Esophagus squamous epithelium (tissue), 5 donors: ENCODE measurements around the gene PTPN1. TPM values are rescaled to one million over a fixed set of nuclear protein-coding genes. Genes with fewer than 3 reads are reported as not detected.

Source experiments
- DNase-seq: peaks from one replicate; lab custom pipeline; 2025; lab: John Stamatoyannopoulos, UW
- H3K27ac ChIP-seq, 4 donors: fragments of 200-600 bp; sonication (generic); one replicate each; pipeline ENCODE4 v1.5.1; 2016 to 2019; ENCODE audit warnings: mild to moderate bottlenecking in 1 of 4
- H3K27me3 ChIP-seq, 4 donors: fragments of 200-600 bp; sonication (generic); 1 replicate in 3 of 4; 2 replicates in 1 of 4; pipeline versions ENCODE4 v1.5.1 to v1.6.0; 2017 to 2021; ENCODE audit warnings: antibody characterized with exemption in 1 of 4
- H3K36me3 ChIP-seq, 3 donors: fragments of 200-600 bp; sonication (generic); one replicate each; pipeline ENCODE4 v1.5.1; 2016 to 2019
- H3K4me1 ChIP-seq, 3 donors: fragments of 200-600 bp; sonication (generic); one replicate each; pipeline ENCODE4 v1.5.1; 2017 to 2019
- H3K4me3 ChIP-seq, 4 donors: fragments of 200-600 bp; sonication (generic); 1 replicate in 3 of 4; 2 replicates in 1 of 4; pipeline ENCODE4 v1.5.1; 2016 to 2019; ENCODE audit warnings: mild to moderate bottlenecking in 2 of 4, moderate library complexity in 1 of 4
- H3K9me3 ChIP-seq, 3 donors: fragments of 200-600 bp; sonication (generic); one replicate each; pipeline ENCODE4 v1.5.1; 2016 to 2019
- CTCF ChIP-seq, 6 experiments: fragments of 450-650 bp in 4 of 6; fragments of 200-600 bp in 2 of 6; sonication (generic) in 2 of 6; IDR thresholded peaks; one replicate each; pipeline ENCODE4 v1.5.1; 2016 to 2019; ENCODE audit warnings: antibody characterized with exemption in 6 of 6, mild to moderate bottlenecking in 4 of 6, moderate library complexity in 4 of 6
- POLR2A ChIP-seq, 4 donors: fragments of 450-650 bp; IDR thresholded peaks; one replicate each; pipeline ENCODE4 v1.6.1; 2017; ENCODE audit warnings: antibody characterized with exemption in 4 of 4, mild to moderate bottlenecking in 4 of 4, moderate library complexity in 3 of 4
- WGBS, 2 donors: methylation state at CpG; one replicate each; pipeline ENCODE4 v1.1.5; 2018; 5-methylcytosine and 5-hydroxymethylcytosine counted together
- intact Hi-C: fragments of 100-400 bp; cut with DNase I; formaldehyde crosslinking; loops from one replicate; pipeline ENCODE4 v1.15.0; 2022
- total RNA-seq, 4 donors: library from RNA; depleted of rRNA; stranded (reverse); fragments of >200 nt; gene quantifications; one replicate each; pipeline ENCODE4 v1.1.0, GENCODE V29; 2016
- donor health status: DM: yes; HTN: yes; CAD: no.

Gene PTPN1
- total RNA-seq, 4 donors from 2014 or later: 23.6 to 30.6 (median 29.0) TPM

- no peak for DNase-seq
- no peaks in the 10 kb centered on the region for H3K9me3 ChIP-seq
- TF ChIP-seq POLR2A (IDR thresholded peaks at IDR 0.05): no peak
- TF ChIP-seq CTCF (IDR thresholded peaks at IDR 0.05): no peak
- H3K36me3 ChIP-seq: no peaks in the 10 kb centered on the region
- peaks cover 0 to 16% (median 9%) of the 10 kb centered on the region in 3 donors for H3K4me1 ChIP-seq
- no peak overlapping the region for H3K4me3 ChIP-seq
- no peaks in the 10 kb centered on the region for H3K27me3 ChIP-seq
- no peak overlapping the region for H3K27ac ChIP-seq
- intact Hi-C loops: no loop called here
- 76 to 80% methylated on average over 5 to 7 of the region's 9 CpGs for WGBS, 2 donors
Observed at GRCh38 chr20:50627747-50628146, 117.6 kb downstream of the PTPN1 start.

- no peak for DNase-seq
- Histone ChIP-seq H3K27me3 (no peaks in the 10 kb centered on the region), H3K27ac (no peak overlapping the region), H3K9me3 (no peaks in the 10 kb centered on the region), H3K4me3 (no peak overlapping the region), H3K4me1 (peaks cover 0 to 16% (median 9%) of the 10 kb centered on the region in 3 donors), H3K36me3 (no peaks in the 10 kb centered on the region)
- WGBS, 2 donors: 78 to 79% methylated on average over 10 of the region's 11 CpGs
- no peak for TF ChIP-seq POLR2A (IDR thresholded peaks at IDR 0.05)
- no peak for TF ChIP-seq CTCF (IDR thresholded peaks at IDR 0.05)
- intact Hi-C loops: no loop called here
Observed at GRCh38 chr20:50628332-50628731, 118.1 kb downstream of the PTPN1 start.

- Histone ChIP-seq H3K4me1 (peaks cover 0 to 16% (median 9%) of the 10 kb centered on the region in 3 donors), H3K9me3 (no peaks in the 10 kb centered on the region), H3K27me3 (no peaks in the 10 kb centered on the region), H3K4me3 (no peak overlapping the region), H3K27ac (no peak overlapping the region), H3K36me3 (no peaks in the 10 kb centered on the region)
- TF ChIP-seq POLR2A (IDR thresholded peaks at IDR 0.05) (no peak), CTCF (IDR thresholded peaks at IDR 0.05) (no peak)
- WGBS, 2 donors: 55 to 74% methylated on average over 4 to 6 of the region's 16 CpGs
- DNase-seq: no peak
- intact Hi-C loops: no loop called here
Observed at GRCh38 chr20:50628853-50629669, 118.9 kb downstream of the PTPN1 start.

- TF ChIP-seq POLR2A (IDR thresholded peaks at IDR 0.05): no peak
- TF ChIP-seq CTCF (IDR thresholded peaks at IDR 0.05): no peak
- no peak overlapping the region for H3K4me3 ChIP-seq
- 63 to 94% methylated on average over 4 to 5 of the region's 7 CpGs for WGBS, 2 donors
- H3K27me3 ChIP-seq: no peaks in the 10 kb centered on the region
- no peaks in the 10 kb centered on the region for H3K9me3 ChIP-seq
- DNase-seq: no peak
- no peak overlapping the region for H3K27ac ChIP-seq
- intact Hi-C loops: no loop called here
- peaks cover 0 to 16% (median 9%) of the 10 kb centered on the region in 3 donors for H3K4me1 ChIP-seq
- no peaks in the 10 kb centered on the region for H3K36me3 ChIP-seq
Observed at GRCh38 chr20:50629670-50630045, 119.5 kb downstream of the PTPN1 start.

GRCh38 chr20:50630578-50631263 lies 120.5 kb downstream of the PTPN1 start:
- DNase-seq: no peak
- TF ChIP-seq CTCF (IDR thresholded peaks at IDR 0.05) (no peak), POLR2A (IDR thresholded peaks at IDR 0.05) (no peak)
- H3K4me3 ChIP-seq: no peak overlapping the region
- H3K27ac ChIP-seq: no peak overlapping the region
- H3K9me3 ChIP-seq: no peaks in the 10 kb centered on the region
- intact Hi-C loops: no loop called here
- H3K27me3 ChIP-seq: no peaks in the 10 kb centered on the region
- no peaks in the 10 kb centered on the region for H3K36me3 ChIP-seq
- peaks cover 3 to 20% (median 8%) of the 10 kb centered on the region in 3 donors for H3K4me1 ChIP-seq
- WGBS, 2 donors: 68 to 92% methylated on average over 4 to 6 of the region's 21 CpGs
